Fibroblast of mammary gland (primary cell): Measurements from ENCODE around the gene PFDN2.

Source experiments
- DNase-seq: peaks from one replicate; pipeline ENCODE4 v3.0.0-alpha.2; 2010; ENCODE audit warnings: low read depth
- H3K4me3 ChIP-seq: 2 replicates; pipeline ENCODE4 v1.5.1; 2011; ENCODE audit warnings: low read depth, mild to moderate bottlenecking, low read length, moderate library complexity; ENCODE audit not compliant: control insufficient read depth
- TF ChIP-seq, protein P1 (sequence below): conservative IDR thresholded peaks from 2 replicates; pipeline ENCODE4 v1.5.1; 2011; ENCODE audit warnings: low read depth, low read length, inconsistent platforms; ENCODE audit not compliant: control insufficient read depth, insufficient read depth

The PFDN2 gene

DNA sequence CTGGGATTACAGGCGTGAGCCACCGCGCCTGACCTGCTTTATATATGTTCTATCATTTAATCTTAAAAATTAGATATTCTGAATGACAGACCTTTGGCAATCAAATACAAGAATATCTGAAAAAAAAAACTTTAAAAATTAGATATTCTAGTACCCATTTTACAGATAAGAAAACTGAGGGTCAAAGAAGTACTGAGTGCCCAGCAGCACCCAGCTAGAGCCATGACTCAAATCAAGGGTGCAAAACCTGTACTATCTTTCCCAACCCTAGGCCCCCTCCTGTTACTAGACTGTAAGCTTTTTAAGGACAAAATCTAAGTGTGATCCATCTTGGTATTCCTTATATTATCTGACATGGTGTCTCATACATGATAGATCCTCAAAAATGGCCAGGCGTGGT is 56.4 kb downstream of the PFDN2 start:
- H3K4me3 ChIP-seq = no peak overlapping the region
- TF ChIP-seq, protein P1, sequence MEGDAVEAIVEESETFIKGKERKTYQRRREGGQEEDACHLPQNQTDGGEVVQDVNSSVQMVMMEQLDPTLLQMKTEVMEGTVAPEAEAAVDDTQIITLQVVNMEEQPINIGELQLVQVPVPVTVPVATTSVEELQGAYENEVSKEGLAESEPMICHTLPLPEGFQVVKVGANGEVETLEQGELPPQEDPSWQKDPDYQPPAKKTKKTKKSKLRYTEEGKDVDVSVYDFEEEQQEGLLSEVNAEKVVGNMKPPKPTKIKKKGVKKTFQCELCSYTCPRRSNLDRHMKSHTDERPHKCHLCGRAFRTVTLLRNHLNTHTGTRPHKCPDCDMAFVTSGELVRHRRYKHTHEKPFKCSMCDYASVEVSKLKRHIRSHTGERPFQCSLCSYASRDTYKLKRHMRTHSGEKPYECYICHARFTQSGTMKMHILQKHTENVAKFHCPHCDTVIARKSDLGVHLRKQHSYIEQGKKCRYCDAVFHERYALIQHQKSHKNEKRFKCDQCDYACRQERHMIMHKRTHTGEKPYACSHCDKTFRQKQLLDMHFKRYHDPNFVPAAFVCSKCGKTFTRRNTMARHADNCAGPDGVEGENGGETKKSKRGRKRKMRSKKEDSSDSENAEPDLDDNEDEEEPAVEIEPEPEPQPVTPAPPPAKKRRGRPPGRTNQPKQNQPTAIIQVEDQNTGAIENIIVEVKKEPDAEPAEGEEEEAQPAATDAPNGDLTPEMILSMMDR = no peak
- DNase-seq = no peak

GRCh38 chr1:161059293-161059692 is 58.5 kb downstream of the PFDN2 start:
- no peak overlapping the region for H3K4me3 ChIP-seq
- no peak for DNase-seq
- TF ChIP-seq, protein P1 = no peak

- DNase-seq = no peak
- TF ChIP-seq, protein P1 = peak; percentile 12
- H3K4me3 ChIP-seq = no peak overlapping the region
Measured at GRCh38 chr1:161054805-161055204, 63.0 kb downstream of the PFDN2 start.

GRCh38 chr1:161054232-161054631 is 63.6 kb downstream of the PFDN2 start:
- TF ChIP-seq, protein P1 = no peak

GRCh38 chr1:161052899-161053298 is 64.9 kb downstream of the PFDN2 start:
- H3K4me3 ChIP-seq = no peak overlapping the region
- TF ChIP-seq, protein P1 = no peak
- peak; percentile 54 for DNase-seq

More at GRCh38 chr1:161054232-161054631, 63.6 kb downstream of the PFDN2 start:
- no peak for DNase-seq
- H3K4me3 ChIP-seq = no peak overlapping the region

- no peak overlapping the region for H3K4me3 ChIP-seq
- no peak for DNase-seq
- TF ChIP-seq, protein P1 = no peak
Measured at GRCh38 chr1:161051219-161051618, 66.6 kb downstream of the PFDN2 start.
